GM19372 (cell line): ENCODE measurements around the gene GCH1.
"Not testable (repeated sequence)": the region's sequence is repeated elsewhere in the genome, so short reads cannot be mapped to it uniquely, and the experiment has no call there.

Experiments
- ATAC-seq: cut with Tn5 transposase; IDR thresholded peaks from one replicate; pipeline ENCODE4 v1.9.1; 2021; ENCODE audit warnings: mild to moderate bottlenecking, low read depth, moderate library complexity; ENCODE audit not compliant: unreplicated experiment

The GCH1 gene

DNA sequence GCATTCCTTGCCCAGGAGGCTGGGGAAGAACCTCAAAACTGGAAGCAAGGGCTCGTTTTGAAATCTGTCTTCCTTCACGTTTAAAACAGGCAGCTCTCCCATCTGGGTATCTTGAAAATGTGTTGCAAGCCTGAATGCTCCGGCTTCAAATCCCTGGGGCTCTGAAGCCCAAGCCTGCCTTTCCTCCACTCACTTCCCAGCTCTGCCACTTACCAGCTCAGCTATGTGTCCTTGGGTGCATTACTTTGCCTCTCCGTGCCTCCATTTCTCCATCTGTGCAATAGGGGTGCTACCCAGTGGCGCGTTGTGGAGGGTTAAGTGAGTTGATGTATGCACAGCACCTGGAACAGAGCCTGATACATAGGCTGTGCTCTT is 97.6 kb downstream of the GCH1 start:
- no peak for ATAC-seq

DNA sequence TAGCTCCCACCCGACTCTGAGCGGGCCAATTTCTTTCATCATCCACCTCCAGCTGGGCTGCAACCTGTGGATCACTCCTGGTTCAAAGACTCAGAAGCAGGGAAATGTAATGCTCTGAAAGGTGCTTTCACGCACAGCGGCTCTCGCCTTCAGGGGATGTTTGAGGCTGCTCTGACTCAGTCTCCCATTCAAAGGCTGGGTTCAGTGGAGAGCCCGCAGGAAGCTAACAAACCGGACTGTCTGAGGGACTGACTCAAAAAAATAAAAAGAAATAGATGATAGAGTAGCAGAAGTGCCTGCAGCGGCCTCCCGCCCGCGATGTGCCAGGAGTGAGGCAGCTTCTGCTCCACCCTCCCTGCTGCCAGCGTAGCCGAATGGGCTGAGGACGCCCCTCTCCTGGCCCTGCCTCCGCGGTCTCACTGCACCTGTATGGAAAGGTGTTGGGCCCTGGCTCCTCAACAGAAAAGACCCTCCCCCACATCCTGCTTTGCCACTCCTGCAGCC is 98.0 kb downstream of the GCH1 start:
- no peak for ATAC-seq

DNA sequence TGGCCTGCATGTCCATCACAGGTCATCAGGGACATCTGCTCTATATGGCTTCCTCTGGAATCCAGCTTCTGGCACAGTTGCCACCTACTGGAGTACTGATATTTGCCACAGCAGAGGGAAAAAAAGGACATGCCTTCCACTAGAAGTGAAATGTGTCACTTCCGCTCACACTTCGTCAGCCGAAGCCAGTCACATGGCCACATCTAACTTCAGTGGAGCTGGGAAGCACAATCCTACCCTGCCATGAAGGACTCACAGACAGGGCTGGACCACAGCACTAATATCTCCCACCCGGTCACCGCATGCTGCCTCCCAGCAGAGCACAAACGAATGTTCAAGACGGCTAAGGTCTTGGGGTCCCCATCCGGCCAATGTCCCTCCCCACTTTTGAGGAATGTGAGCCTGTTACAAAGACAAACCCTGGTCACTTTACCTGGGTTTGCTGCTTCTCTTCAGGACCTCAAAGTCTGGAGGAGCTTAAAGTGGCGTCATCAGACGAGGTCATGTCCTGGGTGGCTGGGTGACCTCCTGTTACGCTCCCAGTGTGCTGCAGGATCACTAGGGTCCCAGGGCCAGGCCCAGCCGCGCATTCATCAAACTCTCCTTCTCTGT is 98.6 kb downstream of the GCH1 start:
- ATAC-seq = no peak

DNA sequence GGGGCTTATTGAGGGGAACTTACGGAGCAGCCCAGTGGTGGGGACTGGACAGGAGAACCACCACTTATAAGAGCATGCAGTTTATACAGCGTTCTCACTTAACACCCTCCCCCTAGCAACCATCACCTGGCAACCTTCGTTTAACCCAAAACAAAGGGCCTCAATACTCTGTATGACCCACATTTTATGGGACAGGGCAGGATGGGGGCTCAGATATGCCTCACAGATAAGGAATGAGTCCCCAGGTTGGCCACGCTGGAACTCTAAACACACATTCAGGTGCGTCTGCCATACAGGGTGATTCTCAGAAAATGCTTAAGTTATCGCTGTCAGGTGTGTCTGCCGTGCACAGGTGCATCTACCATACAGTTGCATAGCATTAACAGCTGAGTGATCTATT is 99.2 kb downstream of the GCH1 start:
- no peak for ATAC-seq

DNA sequence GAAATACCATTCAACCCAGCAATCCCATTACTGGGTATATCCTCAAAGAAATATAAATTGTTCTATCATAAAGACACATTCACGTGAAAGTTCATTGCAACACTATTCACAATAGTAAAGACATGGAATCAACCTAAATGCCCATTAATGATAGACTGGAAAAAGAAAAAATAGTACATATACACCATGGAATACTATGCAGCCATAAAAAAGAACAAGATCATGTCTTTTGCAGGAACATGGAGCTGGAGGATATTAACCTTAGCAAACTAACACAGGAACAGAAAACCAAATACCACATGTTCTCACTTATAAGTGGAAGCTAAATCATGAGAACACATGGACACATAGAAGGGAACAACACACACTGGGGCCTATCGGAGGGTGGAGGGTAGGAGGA is 101.1 kb downstream of the GCH1 start:
- not testable (repeated sequence) for ATAC-seq

GRCh38 chr14:54798465-54799124 is 104.0 kb downstream of the GCH1 start:
- ATAC-seq = no peak

- no peak for ATAC-seq
These were observed 104.6 kb downstream of the GCH1 start for GRCh38 chr14:54797986-54798385.

DNA sequence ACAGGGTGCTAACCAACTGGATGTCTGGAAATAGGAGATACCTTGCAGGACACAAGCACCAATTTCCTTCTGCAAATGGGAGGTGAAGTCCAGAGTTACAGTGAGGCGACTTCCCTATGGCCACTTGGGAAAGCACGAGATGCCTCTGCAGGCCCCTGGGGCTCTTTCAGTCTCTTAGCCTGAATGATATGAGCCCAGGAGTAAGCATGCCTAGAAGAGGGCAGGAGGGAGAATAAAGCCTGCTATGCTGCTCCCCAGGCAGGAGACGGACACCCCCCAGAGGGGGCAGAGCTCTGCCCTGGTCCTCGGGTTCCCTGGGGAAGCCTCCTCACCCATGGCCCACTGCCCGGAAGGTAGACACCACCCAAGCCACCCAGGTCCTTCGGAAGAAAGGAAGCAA is 105.1 kb downstream of the GCH1 start:
- ATAC-seq = no peak

- ATAC-seq = no peak
These were observed 105.7 kb downstream of the GCH1 start for GRCh38 chr14:54796961-54797360.

DNA sequence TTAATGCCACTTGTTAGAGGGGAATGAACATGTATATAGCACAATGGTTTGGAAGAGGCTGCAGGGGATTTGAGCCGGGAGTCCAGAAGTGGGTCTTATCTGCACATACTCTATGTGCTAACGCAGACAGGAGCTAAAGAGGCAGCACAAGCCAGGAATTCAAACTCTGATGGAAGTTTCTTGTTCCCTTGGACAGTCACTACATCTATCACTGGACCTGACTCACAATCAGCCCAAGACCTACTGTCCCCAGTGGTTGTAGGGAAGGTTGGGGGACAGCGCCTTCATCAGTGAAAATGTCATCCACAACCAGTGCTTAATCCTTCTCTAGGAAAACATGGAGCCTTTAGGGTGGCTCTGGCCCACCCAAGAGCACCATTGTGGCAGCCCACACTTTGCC is 107.8 kb downstream of the GCH1 start:
- ATAC-seq = no peak

GRCh38 chr14:54794159-54794558 is 108.5 kb downstream of the GCH1 start:
- no peak for ATAC-seq

DNA sequence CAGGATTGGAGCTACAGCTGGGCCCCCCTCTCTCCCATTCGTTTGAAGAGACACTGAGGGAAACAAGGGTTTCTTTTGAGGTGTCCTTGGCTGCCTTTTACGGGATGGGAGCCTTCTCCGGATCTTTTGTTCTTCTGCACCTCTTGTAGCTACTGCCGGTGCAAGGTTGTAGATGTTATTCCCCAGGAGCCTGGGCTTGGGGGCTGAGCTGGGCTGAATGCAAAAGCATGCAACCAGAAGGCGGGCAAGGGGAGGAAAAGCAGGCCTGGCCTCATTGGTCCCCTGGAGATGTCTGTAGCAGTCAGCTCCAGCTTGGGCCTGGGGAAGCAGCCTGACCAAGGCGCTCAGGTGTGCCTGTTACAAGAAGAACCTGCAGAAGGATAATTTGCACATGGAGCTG is 110.3 kb downstream of the GCH1 start:
- ATAC-seq = no peak
